Kidney epithelial cell (primary cell): ENCODE measurements around the gene INMT. TPM values are rescaled to one million over a fixed set of nuclear protein-coding genes. Genes with fewer than 3 reads are reported as not detected.

ENCODE experiments used
- DNase-seq: peaks from one replicate; pipeline ENCODE4 v3.0.0-alpha.2; 2010; ENCODE audit warnings: low read depth
- H3K27me3 ChIP-seq: 2 replicates; pipeline ENCODE4 v1.6.0; 2011; ENCODE audit warnings: low read length; ENCODE audit not compliant: control insufficient read depth, insufficient read depth
- H3K36me3 ChIP-seq: 2 replicates; pipeline ENCODE4 v1.5.1; 2011; ENCODE audit warnings: low read length; ENCODE audit not compliant: control insufficient read depth, insufficient read depth
- H3K4me3 ChIP-seq: 2 replicates; pipeline ENCODE4 v1.5.1; 2011; ENCODE audit warnings: low read depth, mild to moderate bottlenecking, control low read depth, low read length
- CTCF ChIP-seq: IDR thresholded peaks from 2 replicates; pipeline ENCODE4 v1.5.1; 2011; ENCODE audit warnings: mild to moderate bottlenecking, moderate library complexity, low read length, control low read depth, inconsistent platforms; ENCODE audit not compliant: insufficient read depth, poor library complexity, severe bottlenecking
- total RNA-seq: library from RNA; depleted of rRNA; stranded (reverse); fragments of >200 nt; gene quantifications from 2 replicates; pipeline ENCODE4 v1.2.3, GENCODE V29; 2015

Gene INMT
- total RNA-seq, 1 donor from 2014 or later = not detected

- Histone ChIP-seq H3K4me3 (no peak overlapping the region), H3K36me3 (no peaks in the 10 kb centered on the region), H3K27me3 (peaks cover 25% of the 10 kb centered on the region)
- DNase-seq = no peak
- TF ChIP-seq CTCF = no peak
These were observed 18.7 kb upstream of the INMT start for GRCh38 chr7:30733216-30733615.

GRCh38 chr7:30733691-30734090, 18.2 kb upstream of the INMT start:
- peaks cover 25% of the 10 kb centered on the region for H3K27me3 ChIP-seq

GRCh38 chr7:30734497-30734896, 17.4 kb upstream of the INMT start:
- peaks cover 27% of the 10 kb centered on the region for H3K27me3 ChIP-seq
- no peak overlapping the region for H3K4me3 ChIP-seq
- H3K36me3 ChIP-seq = no peaks in the 10 kb centered on the region
- TF ChIP-seq CTCF = no peak
- no peak for DNase-seq

More at GRCh38 chr7:30733691-30734090, 18.2 kb upstream of the INMT start:
- Histone ChIP-seq H3K4me3 (no peak overlapping the region), H3K36me3 (no peaks in the 10 kb centered on the region)
- TF ChIP-seq CTCF = no peak
- no peak for DNase-seq

- Histone ChIP-seq H3K36me3 (no peaks in the 10 kb centered on the region), H3K27me3 (peaks cover 20% of the 10 kb centered on the region), H3K4me3 (no peak overlapping the region)
- no peak for TF ChIP-seq CTCF
- no peak for DNase-seq
These were observed 16.3 kb upstream of the INMT start for GRCh38 chr7:30735631-30736030.

GRCh38 chr7:30736291-30736690, 15.6 kb upstream of the INMT start:
- TF ChIP-seq CTCF = no peak
- DNase-seq = no peak
- no peak overlapping the region for H3K4me3 ChIP-seq
- H3K36me3 ChIP-seq = no peaks in the 10 kb centered on the region
- peaks cover 14% of the 10 kb centered on the region for H3K27me3 ChIP-seq
